ENCODE data around the gene CLDN34. TPM values are rescaled to one million over a fixed set of nuclear protein-coding genes. Genes with fewer than 3 reads are reported as not detected.

CLDN34 gene
- total and polyA plus RNA-seq, 2 experiments from 2014 or later, result not detected

DNA sequence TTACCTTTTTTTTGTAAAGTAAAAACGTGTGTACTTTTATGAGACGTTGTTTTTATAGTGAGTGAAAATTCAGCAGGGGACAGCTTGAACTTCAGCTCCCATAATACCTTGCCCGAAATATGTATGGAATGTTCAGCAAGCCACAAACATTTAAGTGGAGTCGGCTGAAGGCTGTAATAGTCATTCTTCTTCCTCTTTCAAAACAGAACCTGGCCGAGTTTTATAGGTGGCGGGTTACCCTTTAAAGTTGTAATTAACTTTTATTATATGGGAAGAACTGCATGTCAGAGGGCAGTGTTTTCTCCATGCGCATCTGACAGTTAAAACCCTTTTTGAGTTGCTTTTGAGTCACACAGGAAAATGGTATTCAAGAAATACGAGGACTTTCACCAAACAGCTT, 50.7 kb downstream of the CLDN34 start:
- Histone ChIP-seq H3K4me2 (ENCODE audit: unreplicated experiment) (peak overlapping the region; percentile 91), H4K20me1 (ENCODE audit: insufficient read depth) (no peaks in the 10 kb centered on the region; the same call in none of the 2 replicates), H3K4me1 (ENCODE audit: insufficient read depth) (peaks cover 43% of the 10 kb centered on the region), H3K9ac (peak overlapping the region; percentile 85; the same call in 1 of the 2 replicates), H2AFZ (no peak overlapping the region), H3K4me3 (peak overlapping the region; percentile 86), H3K27me3 (replicated peaks; ENCODE audit: insufficient read depth) (no peaks in the 10 kb centered on the region), H3K36me3 (ENCODE audit: low read depth) (no peaks in the 10 kb centered on the region), H3F3A (ENCODE audit: insufficient read depth) (peaks cover 24% of the 10 kb centered on the region), H3K9me3 (ENCODE audit: low read depth) (no peaks in the 10 kb centered on the region), H3K79me2 (ENCODE audit: insufficient read depth) (peaks cover 61% of the 10 kb centered on the region), H3K27ac (peak overlapping the region; percentile 89), H3K9me2 (ENCODE audit: insufficient read depth) (no peaks in the 10 kb centered on the region)
- peak; percentile 48 for DNase-seq
- WGBS, 2 experiments (ENCODE audit: low coverage in 1 of 2, low lambda C conversion rate in 2 of 2, missing lambda C conversion rate in 2 of 2), result 28 to 32% methylated on average over 7 to 8 of the region's 8 CpGs
- no peak for TF ChIP-seq EZH2phosphoT487 (IDR thresholded peaks at IDR 0.05; ENCODE audit: insufficient read depth, low read depth)
- TF ChIP-seq EZH2 (IDR thresholded peaks at IDR 0.05; ENCODE audit: insufficient read depth, poor library complexity, severe bottlenecking), result no peak
- in situ Hi-C loops (cut with MboI), result no loop called here

Other genes starting within 250 kb of the CLDN34 start
- not detected in 2 replicates for gene GPR143, start 201.5 kb upstream of the CLDN34 start, total RNA-seq (2014; rRNA removed; shearing (Covaris generic))
- not detected in 2 replicates for gene GPR143, start 201.5 kb upstream of the CLDN34 start, polyA plus RNA-seq (2016; fragmentation: Nextera tagmentation; extraction: Ambion mirVana)
- gene SHROOM2, start 180.9 kb upstream of the CLDN34 start, total RNA-seq (2014; rRNA removed; shearing (Covaris generic)), result 0.22 and 0.38 TPM in 2 replicates
- gene SHROOM2, start 180.9 kb upstream of the CLDN34 start, polyA plus RNA-seq (2016; fragmentation: Nextera tagmentation; extraction: Ambion mirVana), result 0.63 and 0.68 TPM in 2 replicates
- 0.89 and 0.97 TPM in 2 replicates for gene CLCN4, start 189.6 kb downstream of the CLDN34 start, total RNA-seq (2014; rRNA removed; shearing (Covaris generic))
- 0.29 and 0.71 TPM in 2 replicates for gene CLCN4, start 189.6 kb downstream of the CLDN34 start, polyA plus RNA-seq (2016; fragmentation: Nextera tagmentation; extraction: Ambion mirVana)